K562 (cell line): Measurements from ENCODE around the gene MEGF11. TPM values are rescaled to one million over a fixed set of nuclear protein-coding genes. Genes with fewer than 3 reads are reported as not detected.

Experiments
- ATAC-seq: fragments of 200-7000 bp; cut with Tn5 transposase; 3 replicates; pipeline ENCODE4 v1.9.1; 2020; ENCODE audit warnings: moderate library complexity
- BruUV-seq: library from RNA; stranded (reverse); fragments of 400-500 nt; replicated peaks from 2 replicates; lab custom pipeline; 2021; lab: Mats Ljungman, UMichigan
- CTCF ChIA-PET: fragments of 300-600 bp; formaldehyde crosslinking; extraction: SDS; loops from one replicate; lab custom pipeline; 2021; ENCODE audit warnings: low intra/inter-chr PET ratio; lab: Yijun Ruan, JAX
- POLR2A ChIA-PET: fragments of 300-600, 350-650 bp; sonication (Branson Sonifier 250); formaldehyde crosslinking; extraction: SDS; loops from one replicate; lab custom pipeline; 2021; ENCODE audit warnings: antibody characterized with exemption, inconsistent platforms; lab: Yijun Ruan, JAX
- DNase-seq, 4 experiments: peaks; one replicate each; pipeline versions ENCODE4 v3.0.0 to v3.0.0-alpha.2; 2011 to 2018; ENCODE audit warnings: low spot score in 3 of 4, mixed read lengths in 3 of 4; ENCODE audit errors: extremely low read depth in 1 of 4
- FAIRE-seq: peaks from 2 replicates; lab custom pipeline; 2011; peaks lifted over from hg19 to GRCh38; lab: Jason Lieb, UNC
- H2AFZ ChIP-seq: 2 replicates; pipeline ENCODE4 v1.6.0; 2011; ENCODE audit warnings: low read depth, low read length, control low read depth, inconsistent platforms
- H3K27ac ChIP-seq: fragments of 200-600 bp; 3 replicates; pipeline ENCODE4 v1.8.0; 2011; ENCODE audit warnings: low read depth, mild to moderate bottlenecking, control low read depth, inconsistent platforms, low read length, moderate library complexity, mixed read lengths; ENCODE audit errors: extremely low read depth
- H3K27me3 ChIP-seq, 2 experiments: fragments of 300-600 bp in 1 of 2; 2 replicates in 1 of 2; 3 replicates in 1 of 2; pipeline versions ENCODE4 v1.6.0 to v1.8.0; 2011; ENCODE audit warnings: inconsistent platforms in 2 of 2, low read length in 2 of 2, mild to moderate bottlenecking in 1 of 2, mixed read lengths in 1 of 2, moderate library complexity in 1 of 2; ENCODE audit not compliant: control insufficient read depth in 2 of 2, insufficient read depth in 2 of 2
- H3K36me3 ChIP-seq: fragments of 300-600 bp; 3 replicates; pipeline ENCODE4 v1.8.0; 2011; ENCODE audit warnings: mild to moderate bottlenecking, low read length, inconsistent platforms; ENCODE audit not compliant: control insufficient read depth, insufficient read depth
- H3K4me1 ChIP-seq, 2 experiments: fragments of 200-600 bp in 1 of 2; replicated peaks in 1 of 2; 2 replicates in 1 of 2; 3 replicates in 1 of 2; pipeline versions ENCODE4 v1.5.1 to v1.8.0; 2011; ENCODE audit warnings: inconsistent platforms in 2 of 2, low read length in 2 of 2, mild to moderate bottlenecking in 1 of 2, mixed read lengths in 1 of 2, moderate library complexity in 1 of 2; ENCODE audit not compliant: control insufficient read depth in 2 of 2, insufficient read depth in 2 of 2
- H3K4me2 ChIP-seq: 2 replicates; pipeline ENCODE4 v1.6.1; 2011; ENCODE audit warnings: low read length, control low read depth, inconsistent platforms, mixed read lengths; ENCODE audit not compliant: insufficient read depth
- H3K4me3 ChIP-seq: fragments of 200-600 bp; sonication (generic), shearing (Covaris generic); 2 replicates; pipeline ENCODE4 v1.5.1; 2016; ENCODE audit warnings: control low read depth, inconsistent platforms
- H3K79me2 ChIP-seq: fragments of 200-600 bp; 3 replicates; pipeline ENCODE4 v1.8.0; 2011; ENCODE audit warnings: low read length, inconsistent platforms; ENCODE audit not compliant: control insufficient read depth, insufficient read depth
- H3K9ac ChIP-seq, 2 experiments: 2 replicates each; pipeline versions ENCODE4 v1.6.0 to v1.6.1; 2011; ENCODE audit warnings: low read depth in 2 of 2, low read length in 2 of 2, control low read depth in 1 of 2, inconsistent platforms in 1 of 2, mild to moderate bottlenecking in 1 of 2, mixed read lengths in 1 of 2; ENCODE audit not compliant: insufficient read depth in 1 of 2
- H3K9me1 ChIP-seq: one replicate; pipeline ENCODE4 v1.6.0; 2011; ENCODE audit warnings: inconsistent platforms, mild to moderate bottlenecking, low read length, moderate library complexity; ENCODE audit not compliant: control insufficient read depth, insufficient read depth
- H3K9me3 ChIP-seq: replicated peaks from 2 replicates; pipeline ENCODE4 v1.5.1; 2011; ENCODE audit warnings: low read depth, low read length, inconsistent platforms; ENCODE audit not compliant: control insufficient read depth, insufficient read depth
- H4K20me1 ChIP-seq: replicated peaks from 2 replicates; pipeline ENCODE4 v1.6.1; 2011; ENCODE audit warnings: low read length, inconsistent platforms, mixed read lengths; ENCODE audit not compliant: control insufficient read depth, insufficient read depth
- BRF1 ChIP-seq: IDR thresholded peaks from 3 replicates; pipeline ENCODE4 v1.6.1; 2011; ENCODE audit warnings: borderline replicate concordance, mild to moderate bottlenecking; ENCODE audit not compliant: insufficient read length; ENCODE audit errors: extremely low read depth
- CTCF ChIP-seq, 3 experiments: IDR thresholded peaks in 2 of 3; conservative IDR thresholded peaks in 1 of 3; 2 replicates each; pipeline ENCODE4 v1.5.1; 2011 to 2012; ENCODE audit warnings: low read length in 3 of 3, mild to moderate bottlenecking in 3 of 3, control low read depth in 2 of 3, improper control_type of control experiment in 1 of 3, inconsistent platforms in 1 of 3, low read depth in 1 of 3, mixed read lengths in 1 of 3, moderate library complexity in 1 of 3; ENCODE audit not compliant: insufficient read depth in 2 of 3
- HLTF ChIP-seq: fragments of 450-650 bp; IDR thresholded peaks from 2 replicates; pipeline ENCODE4 v1.6.1; 2016
- NFRKB ChIP-seq: fragments of 450-650 bp; IDR thresholded peaks from 2 replicates; pipeline ENCODE4 v1.6.1; 2016; ENCODE audit warnings: low read depth
- TAF1 ChIP-seq: IDR thresholded peaks from 2 replicates; pipeline ENCODE4 v1.6.1; 2011; ENCODE audit warnings: mild to moderate bottlenecking, low read length, moderate library complexity; ENCODE audit not compliant: insufficient read depth, control insufficient read depth, severe bottlenecking; ENCODE audit errors: extremely low read depth
- ZNF431 ChIP-seq: sonication (generic); formaldehyde crosslinking; IDR thresholded peaks from 2 replicates; pipeline ENCODE4 v1.8.0; 2022; ENCODE audit warnings: mild to moderate bottlenecking, missing genetic modification reagents
- ZNF707 ChIP-seq: fragments of 250-450 bp; sonication (Bioruptor Pico); conservative IDR thresholded peaks from 2 replicates; pipeline ENCODE4 v1.8.0; 2022; ENCODE audit warnings: inconsistent platforms, mild to moderate bottlenecking, moderate library complexity
- ZNF830 ChIP-seq: fragments of 250-450 bp; sonication (Bioruptor Pico); IDR thresholded peaks from 2 replicates; pipeline ENCODE4 v1.5.0; 2021; ENCODE audit warnings: mild to moderate bottlenecking
- WGBS: fragments of 100-300 bp; shearing (Covaris generic); methylation state at CpG from one replicate; pipeline ENCODE4 v1.1.6; 2016; ENCODE audit warnings: low coverage, mixed read lengths; ENCODE audit not compliant: insufficient coverage; ENCODE audit errors: missing lambda C conversion rate; 5-methylcytosine and 5-hydroxymethylcytosine counted together
- in situ Hi-C: fragments of 300-500 bp; cut with MboI; formaldehyde crosslinking; loops from 4 replicates; pipeline ENCODE4 v1.15.0; 2018; ENCODE audit warnings: inconsistent platforms, mixed read lengths
- intact Hi-C: fragments of 100-400 bp; cut with micrococcal nuclease; formaldehyde crosslinking; loops from 2 replicates; pipeline ENCODE4 v1.14.2; 2022
- polyA plus RNA-seq, 8 experiments: library from polyadenylated mRNA; depleted of rRNA in 4 of 8; stranded (reverse) in 5 of 8; unstranded in 3 of 8; fragments of >200 nt; fragmentation: Nextera tagmentation in 2 of 8; fragmentation: Illumina TruSeq in 1 of 8; extraction: Ambion mirVana in 2 of 8; extraction: Trizol in 1 of 8; gene quantifications; 2 replicates each; pipeline versions ENCODE4 v1.2.1 to v1.2.3, GENCODE V29; 2011 to 2014; ENCODE audit warnings: inconsistent platforms in 1 of 8, missing spikeins in 1 of 8
- total RNA-seq, 7 experiments: library from RNA; depleted of rRNA in 6 of 7; stranded (reverse); fragments of >200 nt in 6 of 7; fragmentation: Illumina TruSeq in 2 of 7; extraction: Trizol in 2 of 7; gene quantifications; 2 replicates each; pipeline versions ENCODE4 v1.2.1 to v1.2.3, GENCODE V29; 2011 to 2021; ENCODE audit warnings: low replicate concordance in 1 of 7
- TF ChIP-seq, protein P1 (sequence below), 2 experiments: fragments of 450-650 bp; conservative IDR thresholded peaks; 2 replicates each; pipeline ENCODE4 v1.6.1; 2017; ENCODE audit warnings: mild to moderate bottlenecking in 2 of 2, moderate library complexity in 2 of 2

Gene MEGF11
- total and polyA plus RNA-seq, 9 of the 15 experiments (the other 6 are each of a cell fraction or from before 2014, with no cell fraction given) = 0.06 to 0.23 (median 0.20) TPM; not detected in 6

DNA sequence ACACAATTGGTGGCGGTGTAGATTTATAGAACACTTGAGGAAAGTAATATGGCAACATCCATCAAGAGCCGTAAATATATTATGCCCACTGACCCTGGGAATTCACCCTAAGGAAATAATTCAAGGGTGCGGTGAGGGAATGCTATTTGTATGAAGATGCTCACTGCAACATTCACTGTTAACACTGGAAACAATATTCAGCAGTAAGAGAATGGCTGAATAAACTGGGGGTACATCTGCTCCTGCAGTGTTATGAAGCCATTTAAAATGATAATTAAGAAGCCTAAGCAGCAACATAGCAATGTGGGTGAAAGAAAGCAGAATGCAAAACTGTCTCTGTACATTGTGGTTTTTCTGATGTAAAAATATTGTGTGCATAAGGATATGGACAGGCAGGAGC, 296.7 kb downstream of the MEGF11 start:
- Histone ChIP-seq H3K4me2 (no peak overlapping the region), H3K27ac (no peak overlapping the region), H3K4me3 (no peak overlapping the region), H3K9ac (no peak overlapping the region), H3K9me1 (peaks cover 4% of the 10 kb centered on the region), H3K27me3 (peaks cover 6 to 29% of the 10 kb centered on the region in 2 experiments), H3K4me1 (no peaks in the 10 kb centered on the region), H4K20me1 (peaks cover 9% of the 10 kb centered on the region; the same call in 1 of the 2 replicates), H3K79me2 (no peaks in the 10 kb centered on the region), H3K9me3 (no peaks in the 10 kb centered on the region), H2AFZ (no peak overlapping the region), H3K36me3 (no peaks in the 10 kb centered on the region)
- BruUV-seq = no TSS peak
- in situ Hi-C loops = no loop called here
- ATAC-seq (no peak), FAIRE-seq (no peak), DNase-seq (no peak)
- ChIA-PET CTCF (no interaction called here), POLR2A (no interaction called here)
- intact Hi-C loops = no loop called here
- WGBS = 5% methylated on average over 3 of the region's 3 CpGs
- TF ChIP-seq TAF1 = no peak

- no peak overlapping the region for H3K4me3 ChIP-seq
- TF ChIP-seq BRF1 = no peak
- TF ChIP-seq ZNF707 (CRISPR knock-in tag) = no peak
- TF ChIP-seq, protein P1, sequence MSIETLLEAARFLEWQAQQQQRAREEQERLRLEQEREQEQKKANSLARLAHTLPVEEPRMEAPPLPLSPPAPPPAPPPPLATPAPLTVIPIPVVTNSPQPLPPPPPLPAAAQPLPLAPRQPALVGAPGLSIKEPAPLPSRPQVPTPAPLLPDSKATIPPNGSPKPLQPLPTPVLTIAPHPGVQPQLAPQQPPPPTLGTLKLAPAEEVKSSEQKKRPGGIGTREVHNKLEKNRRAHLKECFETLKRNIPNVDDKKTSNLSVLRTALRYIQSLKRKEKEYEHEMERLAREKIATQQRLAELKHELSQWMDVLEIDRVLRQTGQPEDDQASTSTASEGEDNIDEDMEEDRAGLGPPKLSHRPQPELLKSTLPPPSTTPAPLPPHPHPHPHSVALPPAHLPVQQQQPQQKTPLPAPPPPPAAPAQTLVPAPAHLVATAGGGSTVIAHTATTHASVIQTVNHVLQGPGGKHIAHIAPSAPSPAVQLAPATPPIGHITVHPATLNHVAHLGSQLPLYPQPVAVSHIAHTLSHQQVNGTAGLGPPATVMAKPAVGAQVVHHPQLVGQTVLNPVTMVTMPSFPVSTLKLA (conservative IDR thresholded peaks at IDR 0.05) = no peak
- no peak for TF ChIP-seq ZNF431 (CRISPR knock-in tag)
- no peak for TF ChIP-seq NFRKB
- TF ChIP-seq ZNF830 = no peak
- TF ChIP-seq HLTF = no peak
- TF ChIP-seq CTCF (IDR thresholded peaks at IDR 0.05 in 2 of 3, conservative IDR thresholded peaks at IDR 0.05 in 1 of 3; ENCODE audit: insufficient read depth in 2 of 3, low read depth in 1 of 3, low read length in 3 of 3) = no peak
- TF ChIP-seq, all 486 proteins: peak for 0
- 0% methylated on average over 2 of the region's 2 CpGs for WGBS
- no peaks in the 10 kb centered on the region for H3K36me3 ChIP-seq
- no peak overlapping the region for H3K27ac ChIP-seq
- intact Hi-C loops (no loop called here), in situ Hi-C loops (no loop called here)
- H4K20me1 ChIP-seq = peaks cover 9% of the 10 kb centered on the region; the same call in 1 of the 2 replicates
- DNase-seq (no peak), ATAC-seq (no peak), FAIRE-seq (no peak)
- ChIA-PET CTCF (no interaction called here), POLR2A (no interaction called here)
- no peak overlapping the region for H3K4me2 ChIP-seq
- no peak overlapping the region for H2AFZ ChIP-seq
- H3K9ac ChIP-seq = no peak overlapping the region
- no peaks in the 10 kb centered on the region for H3K4me1 ChIP-seq
- peaks cover 2% of the 10 kb centered on the region for H3K9me1 ChIP-seq
- H3K27me3 ChIP-seq = peaks cover 6 to 26% of the 10 kb centered on the region in 2 experiments
- BruUV-seq = no TSS peak
- no peaks in the 10 kb centered on the region for H3K79me2 ChIP-seq
- H3K9me3 ChIP-seq = no peaks in the 10 kb centered on the region
Observed at GRCh38 chr15:65956307-65956706, 297.2 kb downstream of the MEGF11 start.
